ENCODE data around the gene CACNB2. TPM values are rescaled to one million over a fixed set of nuclear protein-coding genes. Genes with fewer than 3 reads are reported as not detected.

CACNB2 gene
- total RNA-seq, 4 donors from 2014 or later: 0.16 to 2.4 (median 1.8) TPM

- no peak for TF ChIP-seq CTCF (IDR thresholded peaks at IDR 0.05; ENCODE audit: low read depth)
These were observed 188.7 kb downstream of the CACNB2 start for GRCh38 chr10:18328941-18329340.

GRCh38 chr10:18332048-18332447 lies 191.8 kb downstream of the CACNB2 start:
- TF ChIP-seq CTCF (IDR thresholded peaks at IDR 0.05; ENCODE audit: low read depth): no peak

GRCh38 chr10:18332484-18332883 lies 192.3 kb downstream of the CACNB2 start:
- TF ChIP-seq CTCF (IDR thresholded peaks at IDR 0.05; ENCODE audit: low read depth): no peak

- TF ChIP-seq CTCF (IDR thresholded peaks at IDR 0.05; ENCODE audit: low read depth): no peak
These were observed 193.4 kb downstream of the CACNB2 start for GRCh38 chr10:18333621-18334020.

- no peak for TF ChIP-seq CTCF (IDR thresholded peaks at IDR 0.05; ENCODE audit: low read depth)
These were observed 194.1 kb downstream of the CACNB2 start for GRCh38 chr10:18334116-18334867.

GRCh38 chr10:18340496-18341051 lies 200.3 kb downstream of the CACNB2 start:
- TF ChIP-seq CTCF (IDR thresholded peaks at IDR 0.05; ENCODE audit: low read depth): no peak

GRCh38 chr10:18341055-18341454 lies 200.8 kb downstream of the CACNB2 start:
- TF ChIP-seq CTCF (IDR thresholded peaks at IDR 0.05; ENCODE audit: low read depth): no peak

Measured in subcutaneous adipose tissue (tissue), 4 donors.